ENCODE measurements around the gene IGSF6.

DNA sequence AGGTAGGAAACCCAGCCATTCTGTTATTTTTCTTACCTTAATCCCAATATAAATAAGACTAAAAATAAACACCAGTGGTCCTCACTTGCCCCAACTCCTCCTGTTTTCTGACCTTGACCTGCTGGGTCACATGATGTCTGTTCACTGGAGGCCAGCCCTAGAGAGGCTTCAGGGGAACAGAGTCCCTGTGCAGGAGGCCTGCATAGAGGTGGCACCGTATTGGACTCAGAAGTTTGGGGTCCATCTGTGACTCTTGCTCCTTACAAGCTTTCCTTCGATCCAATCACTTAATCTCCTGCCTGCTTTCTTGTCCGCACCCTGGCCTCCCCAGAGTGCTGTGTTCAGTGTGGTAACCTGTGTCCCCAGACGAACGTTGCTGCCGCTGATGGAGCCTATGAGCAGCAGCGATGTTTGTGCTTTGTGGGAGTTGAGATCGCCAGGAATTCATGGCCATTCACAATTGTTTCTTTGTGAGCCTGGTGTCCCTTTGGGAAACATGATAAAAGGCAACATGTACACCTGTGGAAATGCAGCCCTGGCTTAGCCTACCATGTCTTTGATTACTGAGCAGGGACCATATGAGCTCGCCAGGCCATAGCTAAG, 4.7 kb downstream of the IGSF6 start:
- no peak for TF ChIP-seq FOXM1 (IDR thresholded peaks at IDR 0.05; ENCODE audit: borderline replicate concordance)
- TF ChIP-seq FOXK2 (IDR thresholded peaks at IDR 0.05), result no peak
- TF ChIP-seq SP1 (IDR thresholded peaks at IDR 0.05), result no peak
- TF ChIP-seq BHLHE40 (IDR thresholded peaks at IDR 0.05; ENCODE audit: borderline replicate concordance), result no peak
- no peak for TF ChIP-seq ELF4 (IDR thresholded peaks at IDR 0.05)
- TF ChIP-seq NFRKB (IDR thresholded peaks at IDR 0.05), result no peak
- no peak for TF ChIP-seq L3MBTL2 (conservative IDR thresholded peaks at IDR 0.05)
- no peak for TF ChIP-seq ZNF384 (IDR thresholded peaks at IDR 0.05)
- TF ChIP-seq SUZ12 (IDR thresholded peaks at IDR 0.05), result no peak
- TF ChIP-seq LEF1 (IDR thresholded peaks at IDR 0.05; ENCODE audit: borderline replicate concordance), result no peak
- TF ChIP-seq FOXA1 (IDR thresholded peaks at IDR 0.05), result no peak

All from HEK293T (cell line).